Fibroblast of peridontal ligament (primary cell): ENCODE results near the gene PRR18.

Experiments
- DNase-seq: peaks from one replicate; pipeline ENCODE4 v3.0.0-alpha.2; 2010; ENCODE audit errors: extremely low read depth

PRR18 gene

GRCh38 chr6:166333172-166333995 lies 25.2 kb upstream of the PRR18 start:
- no peak for DNase-seq

GRCh38 chr6:166331503-166332415 lies 23.6 kb upstream of the PRR18 start:
- DNase-seq = no peak

GRCh38 chr6:166330612-166331011 lies 22.4 kb upstream of the PRR18 start:
- DNase-seq = no peak

DNA sequence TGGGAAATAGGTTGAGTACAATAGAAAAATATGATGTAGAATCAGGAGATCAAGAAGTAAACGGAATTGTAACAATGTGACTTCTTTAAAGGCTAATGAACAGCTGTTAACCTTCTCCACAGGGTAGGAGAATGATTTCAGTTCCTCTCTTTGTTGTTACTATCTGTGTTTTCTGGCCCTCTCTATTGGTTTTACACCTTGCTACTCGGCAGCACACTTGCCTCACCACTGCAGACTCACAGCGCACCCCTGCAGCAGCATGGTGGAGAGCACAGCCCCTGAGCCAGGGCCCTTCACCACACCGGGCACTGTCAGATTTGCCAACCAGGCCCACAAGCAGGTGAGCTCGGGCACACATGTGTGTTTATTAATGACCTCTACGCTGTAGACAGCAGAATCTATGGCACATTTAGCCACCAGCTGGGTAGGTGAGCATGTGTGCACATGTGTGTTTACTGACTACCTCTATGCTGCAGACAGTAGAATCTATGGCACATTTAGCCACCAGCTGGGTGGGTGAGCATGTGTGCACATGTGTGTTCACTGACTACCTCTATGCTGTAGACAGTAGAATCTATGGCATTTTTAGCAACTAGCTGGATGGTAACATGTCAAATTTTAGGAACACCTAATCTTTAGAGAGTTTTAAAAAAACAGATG lies 17.3 kb upstream of the PRR18 start:
- no peak for DNase-seq

DNA sequence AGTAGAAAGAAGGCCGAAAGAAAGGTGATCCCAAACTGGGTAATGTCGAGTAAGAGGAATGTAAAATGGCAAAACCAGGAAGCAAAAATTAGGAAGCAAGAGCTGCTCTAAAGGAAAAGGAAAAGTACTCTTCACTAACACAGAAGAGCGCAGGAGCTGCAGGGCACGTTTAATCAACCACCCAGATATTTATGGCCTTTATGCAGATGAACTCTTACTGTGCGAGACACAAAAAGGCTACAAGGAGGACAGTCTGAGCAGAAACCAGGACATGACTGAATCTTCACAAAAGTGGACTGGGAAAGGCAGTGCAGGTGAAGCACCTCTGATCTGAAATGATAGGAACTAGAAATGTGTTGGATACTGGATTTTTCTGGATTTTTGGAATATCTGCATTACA lies 15.2 kb upstream of the PRR18 start:
- no peak for DNase-seq

DNA sequence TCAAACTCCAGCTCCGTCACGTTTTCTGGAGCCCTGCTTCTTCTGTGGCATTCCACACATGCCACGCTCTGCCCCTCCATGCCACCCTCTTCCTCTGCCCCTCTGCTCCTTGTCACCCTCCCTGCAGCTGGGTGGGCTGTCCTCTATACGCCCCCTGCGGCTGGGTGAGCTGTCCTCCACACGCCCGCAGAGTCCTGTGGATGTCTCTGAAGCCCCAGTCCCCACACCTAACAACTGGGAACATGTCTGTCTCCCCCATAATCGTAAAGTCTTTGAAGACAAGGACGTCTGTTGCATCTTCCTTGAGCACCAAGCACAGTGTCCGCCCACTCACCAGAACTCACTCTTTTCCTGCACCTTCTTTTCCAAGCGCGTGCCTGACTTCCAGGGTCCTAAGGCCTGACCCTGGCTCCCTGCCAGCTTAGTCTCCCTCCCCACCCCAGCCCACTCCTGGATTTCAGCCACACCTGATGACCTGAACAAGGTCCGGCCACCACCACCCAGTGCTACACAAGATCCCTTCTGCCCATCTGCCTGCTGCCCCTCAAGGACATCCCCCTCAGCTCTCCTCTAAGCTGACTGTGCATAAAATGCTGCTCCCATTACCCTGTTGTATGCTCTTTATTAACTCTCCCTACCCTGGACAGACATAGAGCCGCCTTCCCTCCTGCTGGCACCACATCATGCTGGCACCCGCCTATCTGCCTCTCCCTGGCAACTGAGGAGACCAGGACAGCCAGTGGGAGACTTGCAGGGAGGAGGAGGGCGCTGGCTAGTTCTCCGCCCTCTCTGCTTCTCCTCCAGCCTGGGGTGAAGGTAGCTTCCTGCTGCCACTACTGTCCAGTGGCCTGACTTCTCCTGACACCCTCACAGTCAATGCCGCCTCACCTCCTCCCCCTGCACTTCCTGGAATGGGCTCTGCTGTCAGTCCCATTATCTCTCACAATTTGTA lies 10.7 kb upstream of the PRR18 start:
- no peak for DNase-seq

GRCh38 chr6:166318227-166318626 lies 10.0 kb upstream of the PRR18 start:
- no peak for DNase-seq

- DNase-seq = no peak
These were observed 9.3 kb upstream of the PRR18 start for GRCh38 chr6:166317261-166318212.

DNA sequence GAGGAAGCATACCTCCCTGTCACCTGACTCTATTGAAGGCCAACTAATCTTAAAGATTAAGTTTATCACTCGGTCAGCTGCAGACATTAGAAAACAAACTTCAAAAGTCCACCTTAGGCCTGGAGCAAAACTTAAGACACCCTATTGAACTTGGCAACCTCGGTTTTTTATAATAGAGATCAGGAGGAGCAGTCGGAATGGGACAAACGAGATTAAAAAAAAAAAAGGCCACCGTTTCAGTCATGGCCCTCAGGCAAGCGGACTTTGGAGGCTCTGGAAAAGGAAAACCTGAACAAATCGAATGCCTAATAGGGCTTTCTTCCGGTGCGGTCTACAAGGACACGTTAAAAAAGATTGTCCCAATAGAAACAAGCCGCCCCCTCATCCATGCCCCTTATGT lies 7.2 kb upstream of the PRR18 start:
- DNase-seq = no peak

GRCh38 chr6:166314454-166314853 lies 6.3 kb upstream of the PRR18 start:
- no peak for DNase-seq

GRCh38 chr6:166313255-166314070 lies 5.3 kb upstream of the PRR18 start:
- peak; percentile 15 for DNase-seq

GRCh38 chr6:166312832-166313231 lies 4.6 kb upstream of the PRR18 start:
- DNase-seq = no peak

DNA sequence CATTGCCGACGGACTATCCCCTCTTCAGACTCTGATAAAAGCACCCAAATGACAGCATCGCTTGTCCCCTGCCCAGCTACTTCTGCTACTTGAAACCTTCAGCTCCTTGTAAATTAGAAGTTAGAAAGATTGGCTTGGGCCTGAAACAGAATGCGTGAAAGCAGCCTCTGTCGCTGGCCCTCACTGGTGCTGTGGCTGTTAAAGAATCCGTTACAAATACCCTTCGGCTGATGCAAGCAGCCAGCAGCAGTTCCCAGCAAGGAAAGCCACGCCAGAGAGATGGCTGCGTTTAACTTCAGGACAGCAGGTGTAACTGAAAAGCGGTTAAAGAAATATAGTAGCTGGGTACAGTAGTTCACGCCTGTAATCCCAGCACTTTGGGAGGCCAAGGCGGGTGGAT lies 2.4 kb upstream of the PRR18 start:
- no peak for DNase-seq

- no peak for DNase-seq
These were observed 1.8 kb upstream of the PRR18 start for GRCh38 chr6:166309977-166310376.

DNA sequence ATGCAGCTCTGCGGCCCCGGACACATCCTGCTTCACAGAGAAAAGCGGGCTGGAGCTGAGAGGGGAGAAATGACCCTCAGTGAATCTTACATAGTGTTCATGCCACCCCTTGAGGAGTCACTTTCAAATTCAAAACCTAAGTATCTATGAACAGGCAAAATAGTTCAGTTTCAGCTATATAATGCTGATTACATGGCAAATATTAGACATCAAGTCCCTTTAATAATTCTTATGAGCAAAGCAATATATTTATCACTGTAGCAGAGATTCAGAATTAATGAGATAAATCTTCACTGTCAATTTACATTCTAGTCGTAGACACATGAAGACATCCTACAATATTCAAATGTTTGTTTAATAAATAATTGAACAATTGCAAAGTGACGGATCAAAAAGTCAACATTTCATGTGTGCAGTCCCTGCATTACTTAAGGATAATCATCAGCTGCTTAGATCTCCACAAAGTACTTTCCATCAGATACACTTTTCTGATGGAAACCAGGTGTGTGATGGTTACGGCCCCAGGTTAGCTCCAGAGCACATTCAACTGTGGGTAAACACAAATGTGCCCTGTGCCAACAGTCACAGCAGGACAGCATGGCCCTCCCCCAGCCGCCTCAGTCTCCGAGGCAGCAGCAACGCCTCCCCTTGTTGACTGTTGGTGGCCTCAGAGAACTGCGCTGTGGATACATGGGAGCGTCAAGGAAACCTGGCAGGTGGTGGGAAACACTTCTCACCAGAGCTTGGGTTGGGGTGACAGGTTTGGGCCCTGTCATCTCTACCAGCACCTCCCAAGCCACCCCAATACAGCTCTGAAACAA lies 787 bp upstream of the PRR18 start:
- DNase-seq = no peak

DNA sequence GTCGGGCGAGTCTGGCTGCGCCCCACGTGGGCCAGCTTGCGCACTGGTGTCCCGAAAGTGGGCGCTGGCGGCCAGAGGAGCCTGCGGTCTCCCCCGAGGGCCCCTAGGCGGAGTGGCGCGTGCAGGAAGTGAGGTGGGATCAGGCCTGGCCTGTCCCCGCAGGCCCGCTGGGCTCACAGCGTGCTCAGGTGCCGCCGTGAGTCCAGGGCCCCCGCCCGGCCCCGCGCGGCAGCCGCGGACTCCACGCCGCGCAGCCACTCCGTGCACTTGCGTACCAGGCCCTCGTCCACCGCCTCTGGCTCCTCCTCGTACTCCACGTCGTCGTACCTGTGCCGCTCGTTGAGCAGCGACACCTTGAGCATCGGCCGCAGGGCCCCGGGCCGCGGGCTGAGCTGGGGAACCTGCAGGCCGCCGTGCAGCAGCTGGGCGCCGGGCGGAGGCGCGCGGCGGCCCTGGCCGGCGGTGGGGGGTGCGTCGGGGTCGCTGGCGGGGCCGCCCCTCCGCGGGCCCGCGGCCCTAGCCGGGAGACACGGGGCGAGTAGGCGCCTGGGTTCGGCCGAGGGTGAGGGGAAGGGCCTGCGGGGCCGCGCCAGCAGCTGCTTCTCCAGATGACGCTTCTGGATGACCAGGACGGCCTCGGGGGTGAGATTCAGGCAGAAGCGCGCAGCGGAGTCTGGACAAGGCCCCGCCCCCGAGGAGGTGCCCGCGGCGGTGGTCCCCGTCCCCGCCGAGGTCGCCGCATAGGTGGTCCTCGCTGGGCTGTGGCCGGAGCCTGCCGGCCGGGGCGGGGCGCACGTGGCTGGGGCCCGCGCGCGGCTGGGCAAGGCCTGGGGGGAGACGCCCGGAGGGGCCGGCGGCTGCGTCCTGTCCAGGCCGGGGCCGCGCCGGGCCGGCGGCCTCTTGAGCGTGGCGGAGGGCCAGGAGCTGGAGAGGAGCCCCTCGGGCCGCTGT lies 835 bp downstream of the PRR18 start:
- no peak for DNase-seq
